Ramos (cell line): ENCODE results near the gene WDR18.
"Not testable (repeated sequence)": the region's sequence is repeated elsewhere in the genome, so short reads cannot be mapped to it uniquely, and the experiment has no call there.

Experiments
- in situ Hi-C: fragments of 300-500 bp; cut with MboI; formaldehyde crosslinking; loops from one replicate; pipeline ENCODE4 v1.14.3; 2022; ENCODE audit warnings: low sequenced_read_pairs; ENCODE audit not compliant: unreplicated experiment

The WDR18 gene

DNA sequence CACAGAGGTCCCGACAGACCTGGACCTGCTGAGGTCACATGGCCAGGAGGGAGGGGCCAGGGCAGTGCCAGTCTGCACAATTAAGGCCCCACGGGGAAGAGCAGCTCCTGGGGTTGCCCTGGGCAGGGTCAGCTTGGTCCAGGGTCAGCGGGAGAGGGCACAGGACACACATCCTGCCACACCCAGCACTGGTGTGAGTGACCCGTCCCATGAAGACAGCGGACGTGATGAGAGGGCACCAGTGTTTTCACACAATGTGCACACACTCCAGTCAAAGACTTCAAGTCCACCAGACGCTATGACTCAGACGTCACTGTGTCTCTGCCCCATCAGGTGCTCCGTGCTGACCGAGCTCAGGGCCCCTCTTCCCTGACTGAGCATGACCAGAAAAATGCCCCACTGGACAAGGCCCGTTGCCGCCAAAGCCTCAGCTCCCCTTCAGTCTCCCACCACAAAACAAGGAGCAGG is 32.5 kb downstream of the WDR18 start:
- in situ Hi-C loops = no loop called here

DNA sequence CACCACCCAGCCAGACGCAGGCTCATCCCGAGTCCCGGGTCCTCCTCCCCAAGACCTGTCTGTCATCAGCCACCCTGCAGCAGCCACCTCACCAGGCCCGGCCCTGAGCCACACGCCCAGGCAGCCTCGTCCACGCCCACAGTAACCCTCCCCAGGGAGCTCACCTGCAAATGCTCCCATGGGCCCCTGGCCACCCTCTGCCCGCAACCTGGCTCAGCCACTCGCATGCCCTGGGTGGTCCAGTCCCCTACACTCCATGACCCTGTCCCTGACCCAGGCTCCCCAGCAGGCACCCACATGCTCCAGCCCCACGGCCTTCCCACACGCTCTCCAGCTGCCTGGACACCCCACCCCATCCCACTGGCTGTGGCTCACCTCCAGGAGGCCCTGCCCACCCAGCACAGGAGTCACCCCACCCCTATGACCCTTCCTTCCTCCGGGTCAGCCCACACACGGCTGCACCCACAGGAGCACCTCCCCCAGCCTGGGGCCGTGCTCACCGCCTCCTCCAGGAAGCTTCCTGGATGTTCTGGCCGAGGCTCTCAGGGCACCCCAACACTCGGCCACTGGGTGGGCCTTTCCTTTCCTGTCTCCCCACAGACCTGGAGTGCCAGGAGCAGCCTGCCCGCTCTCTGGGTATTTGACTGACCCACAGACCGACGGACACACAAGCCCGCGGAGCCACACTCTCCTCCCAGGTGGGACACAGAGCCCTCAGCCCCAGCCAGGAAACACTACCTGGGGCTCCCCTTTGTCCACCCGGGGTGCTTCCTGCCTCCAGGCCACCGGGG is 33.2 kb downstream of the WDR18 start:
- in situ Hi-C loops = no loop called here

DNA sequence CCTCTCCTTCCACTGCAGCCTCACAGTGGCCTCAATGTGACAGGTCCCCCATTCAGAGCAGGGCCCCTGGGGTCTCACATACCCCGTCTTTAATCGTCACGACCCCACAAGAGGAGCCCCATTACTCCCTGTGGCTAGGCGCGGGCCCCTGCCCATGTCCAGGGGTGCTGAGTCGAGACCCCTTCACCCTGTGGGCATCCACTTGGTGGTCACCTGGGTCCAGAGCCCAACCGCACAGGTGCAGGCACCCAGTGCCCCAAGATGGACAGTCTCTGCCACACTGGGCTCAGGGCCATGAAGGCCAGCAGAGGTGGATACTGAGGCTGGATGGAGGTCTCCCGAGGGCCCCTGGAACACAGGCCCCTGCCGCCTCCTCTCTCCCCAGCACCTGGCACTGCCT is 33.8 kb downstream of the WDR18 start:
- in situ Hi-C loops = no loop called here

DNA sequence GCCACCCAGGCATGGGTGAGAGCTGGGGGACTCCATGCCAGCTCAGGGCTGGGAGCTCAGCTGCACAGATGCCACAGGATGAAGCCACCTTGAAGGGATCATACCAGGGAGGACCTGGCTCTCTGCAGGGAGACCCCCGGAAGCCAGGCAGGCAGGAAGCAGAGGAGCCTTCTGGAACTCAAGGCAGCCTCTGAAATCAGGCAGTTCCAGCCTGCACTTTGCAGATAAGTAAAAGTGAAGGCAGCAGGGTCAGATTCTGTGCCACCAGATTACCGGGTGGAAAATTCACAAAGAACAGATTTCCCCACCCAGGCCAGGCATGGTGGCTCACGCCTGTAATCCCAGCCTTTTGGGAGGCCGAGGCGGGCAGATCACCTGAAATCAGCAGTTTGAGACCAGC is 34.2 kb downstream of the WDR18 start:
- in situ Hi-C loops = no loop called here

DNA sequence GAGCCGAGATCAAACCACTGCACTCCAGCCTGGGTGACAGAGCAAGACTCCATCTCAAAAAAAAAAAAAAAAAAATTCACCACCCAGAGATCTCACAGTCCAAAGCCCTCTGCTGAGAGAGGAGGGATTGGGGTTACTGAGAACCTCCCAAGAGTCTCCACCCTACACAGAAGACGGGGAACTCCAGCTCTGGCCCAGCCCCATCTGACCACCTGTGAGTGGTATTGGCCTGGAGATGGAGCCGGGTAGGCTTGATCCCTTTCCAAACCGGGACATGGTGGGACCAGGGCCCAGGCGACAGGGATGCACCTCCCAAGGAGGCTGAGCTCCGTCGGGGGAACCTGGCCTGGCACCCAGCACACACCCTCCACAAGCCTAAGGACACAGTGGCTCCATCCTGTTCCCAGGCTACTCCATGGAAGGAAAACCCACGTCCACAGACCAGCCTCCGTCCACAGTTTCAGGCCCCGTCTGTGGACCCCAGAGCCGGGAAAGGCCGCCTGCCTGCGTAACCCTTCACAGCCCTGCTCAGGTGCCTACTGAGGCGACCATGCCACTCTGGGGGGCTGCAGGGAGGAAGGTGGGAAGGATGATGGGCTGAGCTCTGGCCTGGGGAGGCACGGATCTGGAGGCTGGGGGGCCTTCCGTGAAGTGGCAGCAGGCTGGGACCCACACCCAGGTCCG is 34.9 kb downstream of the WDR18 start:
- in situ Hi-C loops = no loop called here

DNA sequence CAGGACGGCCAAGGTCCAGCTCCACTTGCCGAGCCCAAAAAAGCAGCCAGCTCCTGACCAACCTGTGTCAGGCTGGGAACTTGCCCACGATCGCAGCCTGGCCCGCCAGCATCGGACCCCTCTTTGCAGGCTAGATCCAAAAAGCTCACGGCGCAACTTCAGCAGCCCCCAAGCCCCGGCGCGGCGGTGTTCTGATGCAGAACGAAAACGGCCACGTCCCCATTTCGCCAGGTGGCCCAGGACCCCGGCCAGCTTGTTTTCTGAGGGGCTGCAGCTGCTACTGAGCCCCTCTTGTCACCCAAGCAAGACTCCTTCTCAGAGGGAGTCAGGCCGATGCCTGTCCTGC is 35.4 kb downstream of the WDR18 start:
- in situ Hi-C loops = no loop called here

DNA sequence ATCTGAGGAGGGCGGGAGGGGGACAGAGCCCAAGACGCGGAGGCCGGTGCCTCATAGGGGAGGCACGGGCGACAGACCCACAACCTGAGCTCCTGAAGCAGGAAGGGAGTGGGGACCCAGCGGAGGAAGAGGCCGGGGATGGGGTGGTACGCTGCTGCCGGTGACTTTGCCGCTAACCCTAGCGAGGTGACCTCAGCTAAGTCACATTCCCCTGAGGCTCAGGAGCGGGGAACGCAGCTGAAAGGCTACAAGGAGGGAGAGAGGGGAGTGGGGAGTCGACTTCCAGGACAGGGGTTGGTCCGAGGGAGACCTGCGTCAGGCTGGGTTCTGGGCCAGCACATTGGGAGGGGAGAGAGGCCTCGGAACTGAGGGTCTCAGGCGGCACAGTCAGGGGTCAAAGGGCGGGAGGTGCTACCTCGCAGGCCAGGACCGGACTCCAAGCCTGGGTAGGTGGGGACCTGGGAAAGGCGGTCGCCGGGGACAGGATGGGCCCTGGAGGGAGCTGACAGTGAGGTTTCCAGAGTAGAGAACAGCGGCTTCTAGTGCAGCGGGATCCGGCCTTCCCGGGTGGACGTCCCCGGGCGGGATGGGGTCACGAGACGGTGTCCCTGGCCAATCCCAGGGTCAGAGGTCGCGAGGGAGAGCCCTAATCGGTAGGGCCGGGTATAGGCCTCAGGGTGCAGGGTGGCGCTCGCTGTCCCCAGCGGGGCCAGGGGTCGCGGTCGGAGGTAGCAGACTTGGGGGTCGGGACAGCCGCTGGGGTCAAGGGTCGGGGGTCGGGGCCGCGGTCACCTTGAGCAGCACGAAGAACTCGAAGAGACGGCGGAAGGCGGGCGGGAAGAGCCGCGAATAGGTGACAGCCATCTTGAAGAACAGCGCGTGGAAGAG is 36.1 kb downstream of the WDR18 start:
- in situ Hi-C loops = no loop called here

DNA sequence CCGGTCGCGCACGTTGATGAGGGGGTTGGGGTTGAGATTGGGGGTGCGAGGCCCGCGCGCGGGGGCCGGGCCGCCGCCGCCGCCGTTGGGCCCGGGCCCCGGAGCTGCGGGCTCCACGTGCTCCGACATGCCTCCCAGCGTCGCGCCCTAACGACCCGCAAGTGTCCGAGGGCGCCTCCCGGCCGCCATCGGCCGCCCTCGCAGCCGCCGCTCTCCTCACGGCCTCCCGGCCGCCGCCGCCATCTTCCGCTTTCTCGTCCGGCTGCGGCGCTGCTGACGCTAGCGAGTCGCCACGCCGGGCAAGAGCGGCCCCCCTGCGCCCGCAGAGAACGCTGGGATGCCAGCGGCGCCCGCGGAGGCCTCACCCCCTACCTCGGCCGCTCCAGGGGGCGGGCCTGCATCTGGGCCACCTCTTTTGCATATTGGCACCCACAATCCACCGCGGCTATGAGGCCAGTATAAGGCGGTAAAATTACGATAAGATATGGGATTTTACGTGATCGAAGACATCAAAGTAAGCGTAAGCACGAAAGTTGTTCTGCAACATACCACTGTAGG is 36.8 kb downstream of the WDR18 start, which contains the start of gene TMEM259:
Gene TMEM259 (minus strand): TSS at position 256 of the 558 bp plus-strand sequence. CDS start 127 bp downstream, at position 129.
- in situ Hi-C loops = no loop called here

DNA sequence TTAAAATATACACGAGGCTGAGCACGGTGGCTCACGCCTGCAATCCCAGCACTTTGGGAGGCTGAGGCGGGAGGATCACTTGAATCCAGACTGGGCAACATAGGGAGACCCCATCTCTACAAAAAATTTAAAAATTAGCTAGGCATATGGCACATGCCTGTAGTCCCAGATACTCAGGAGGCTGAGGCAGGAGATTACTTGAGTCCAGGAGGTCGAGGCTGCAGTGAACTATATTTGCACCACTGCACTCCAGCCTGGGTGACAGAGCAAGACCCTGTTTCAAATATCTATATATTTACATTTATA is 39.7 kb downstream of the WDR18 start:
- in situ Hi-C loops = not testable (repeated sequence)

DNA sequence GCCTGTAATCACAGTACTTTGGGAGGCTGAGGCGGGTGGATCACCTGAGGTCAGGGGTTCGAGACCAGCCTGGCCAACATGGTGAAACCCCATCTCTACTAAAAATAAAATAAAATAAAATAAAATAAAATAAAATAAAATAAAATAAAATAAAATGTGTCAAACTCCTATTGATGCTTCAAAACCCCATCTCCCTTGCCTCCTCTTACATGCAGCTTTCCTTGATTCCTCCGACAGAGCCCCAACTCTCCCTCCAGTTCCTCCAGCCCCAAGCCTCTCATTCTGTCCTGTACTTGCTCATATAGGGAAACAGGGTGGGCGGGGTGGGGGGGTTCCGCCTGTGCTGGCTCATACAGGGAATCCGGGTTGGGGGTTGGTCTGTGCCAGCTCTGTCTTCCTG is 40.9 kb downstream of the WDR18 start:
- in situ Hi-C loops = not testable (repeated sequence)

DNA sequence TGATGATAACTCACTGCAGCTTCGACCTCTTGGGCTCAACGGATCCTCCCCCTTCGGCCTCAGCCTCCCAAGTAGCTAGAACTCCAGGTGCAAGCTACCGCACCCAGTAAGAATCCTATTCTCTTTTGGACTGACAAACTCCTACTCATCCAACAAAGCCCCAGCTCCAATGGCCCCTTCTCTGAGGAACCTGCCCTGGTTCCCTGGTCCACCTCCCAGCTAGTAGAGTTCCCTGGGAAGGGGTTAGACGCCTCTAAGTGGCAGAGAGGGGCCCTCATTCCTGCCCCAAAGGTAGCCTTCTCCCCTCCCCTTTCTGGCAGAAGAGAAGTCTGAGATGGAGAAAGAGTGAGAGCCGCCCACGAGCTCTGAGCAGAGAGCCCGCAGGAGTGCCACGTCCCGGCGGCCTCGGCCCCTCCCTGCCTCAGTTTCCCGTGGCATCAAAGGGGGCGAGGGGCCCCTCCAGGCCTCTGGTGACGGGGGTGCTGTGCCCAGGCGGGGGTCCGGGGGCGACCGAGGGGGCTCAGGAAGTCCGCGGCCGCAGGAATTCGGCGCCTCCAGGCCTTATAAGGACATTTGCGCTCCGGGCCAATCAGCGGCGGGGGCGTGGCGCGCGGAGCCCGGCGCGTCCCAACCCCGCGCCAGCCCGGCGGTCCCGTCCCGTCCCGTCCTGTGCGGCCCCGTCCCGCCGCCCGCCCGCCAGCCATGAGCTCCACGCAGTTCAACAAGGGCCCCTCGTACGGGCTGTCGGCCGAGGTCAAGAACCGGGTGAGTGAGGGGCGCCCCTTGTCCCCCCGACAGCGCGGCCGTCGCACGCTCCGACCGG is 42.0 kb downstream of the WDR18 start, which contains the start of gene CNN2:
Gene CNN2 (plus strand): TSS at position 649 of the 823 bp plus-strand sequence. CDS start 54 bp downstream, at position 703.
- in situ Hi-C loops = no loop called here

DNA sequence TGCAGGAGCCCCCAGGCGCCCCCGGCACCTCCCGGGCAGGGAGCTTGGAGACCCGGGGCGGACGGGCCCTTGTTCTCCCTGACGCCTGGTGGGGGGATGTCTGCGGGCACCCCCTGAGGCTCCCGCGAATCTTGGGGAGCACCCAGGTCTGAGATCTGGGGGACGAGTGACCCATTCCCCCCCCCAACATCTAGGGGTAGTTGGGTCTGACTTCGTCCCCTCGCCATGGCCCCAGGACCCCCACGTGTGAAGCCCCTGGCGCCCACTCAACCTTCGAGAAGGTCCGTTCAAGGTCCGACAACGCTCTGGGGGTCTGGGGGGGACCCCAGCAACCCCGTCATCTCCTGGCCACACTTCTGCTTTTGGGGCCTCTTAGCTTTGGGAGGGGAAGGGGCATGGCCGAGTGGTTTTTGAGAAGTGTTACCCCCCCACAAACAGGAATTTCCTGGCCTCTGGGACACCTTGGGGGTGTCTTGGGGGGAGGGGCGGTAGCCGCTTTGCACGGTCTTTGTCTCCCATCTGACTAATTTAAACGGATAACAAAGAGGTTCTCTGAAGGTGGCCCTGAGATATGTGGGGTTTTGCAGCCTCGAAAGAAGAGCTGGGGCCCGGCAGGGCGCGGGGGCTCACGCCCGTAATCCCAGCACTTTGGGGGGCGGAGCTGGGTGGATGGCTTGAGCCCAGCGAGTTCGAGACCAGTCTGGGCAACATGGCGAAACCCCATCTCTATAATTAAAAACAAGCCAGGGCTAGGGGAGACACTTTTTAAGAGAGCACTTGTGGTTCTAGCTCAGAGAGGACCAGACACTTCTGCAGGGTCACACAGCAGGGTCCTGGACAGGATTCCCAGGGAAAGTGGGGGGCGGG is 42.9 kb downstream of the WDR18 start:
- in situ Hi-C loops = no loop called here

DNA sequence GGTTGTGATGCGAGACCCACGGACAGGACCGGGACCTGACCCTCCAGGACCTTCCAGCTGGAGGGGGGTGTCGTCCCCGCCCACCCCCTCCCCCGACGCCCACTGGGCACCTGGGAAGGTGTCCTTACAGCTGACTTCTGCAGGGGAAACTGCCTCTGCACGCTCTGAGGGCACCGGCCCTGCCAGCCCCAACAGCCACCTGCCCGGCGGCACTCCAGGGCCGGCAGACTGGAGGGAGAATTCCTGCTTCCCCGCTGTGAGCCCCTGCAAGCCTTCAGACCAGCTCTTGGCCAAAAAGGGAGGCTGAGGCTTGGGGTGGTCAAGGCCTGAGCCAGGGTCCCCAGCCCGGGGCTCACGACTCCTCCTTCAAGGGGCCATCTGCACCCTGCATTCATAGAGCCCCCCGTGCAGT is 43.5 kb downstream of the WDR18 start:
- in situ Hi-C loops = no loop called here

DNA sequence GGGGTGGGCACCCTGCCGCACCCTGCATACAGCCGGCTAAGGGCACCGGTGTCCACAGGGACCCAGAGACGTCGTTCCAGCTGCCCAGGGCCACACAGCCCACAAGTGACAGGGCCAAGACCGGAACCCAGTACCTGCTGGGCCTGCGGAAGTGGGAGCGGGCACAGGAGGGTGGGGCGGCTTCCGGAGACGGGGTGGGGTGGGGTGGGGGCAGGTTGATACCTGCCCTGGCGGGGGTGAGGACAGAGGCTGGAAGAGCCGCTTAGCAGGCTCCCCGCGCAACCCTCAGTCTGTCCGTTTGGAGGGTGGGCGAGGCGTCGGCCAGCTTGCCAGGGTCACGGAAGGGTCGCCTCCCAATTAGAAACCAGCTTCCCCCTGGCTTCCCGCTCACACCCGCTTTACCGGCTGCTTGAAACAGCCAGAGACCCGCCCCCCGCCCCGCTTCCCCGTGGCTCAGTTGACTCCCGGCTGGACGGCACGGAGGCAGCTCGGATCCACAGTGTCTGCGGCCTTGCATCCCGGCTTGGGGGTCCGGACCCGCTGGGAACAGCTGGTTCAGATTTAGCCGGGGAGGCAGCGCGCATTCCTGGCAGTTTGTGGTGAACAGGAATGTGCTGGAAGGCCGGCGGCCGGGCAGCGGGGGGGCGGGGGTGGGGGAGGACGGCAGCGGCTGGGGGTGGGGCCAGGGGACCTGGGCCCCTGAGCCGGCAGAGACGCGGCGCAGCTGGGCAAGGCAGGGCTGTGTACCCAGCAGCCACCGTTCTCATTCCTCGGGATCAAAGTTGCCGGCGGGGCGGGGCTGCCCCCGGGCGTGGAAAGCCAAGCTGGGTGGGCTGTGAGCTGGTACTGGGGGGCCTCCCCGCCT is 44.1 kb downstream of the WDR18 start:
- in situ Hi-C loops = no loop called here

DNA sequence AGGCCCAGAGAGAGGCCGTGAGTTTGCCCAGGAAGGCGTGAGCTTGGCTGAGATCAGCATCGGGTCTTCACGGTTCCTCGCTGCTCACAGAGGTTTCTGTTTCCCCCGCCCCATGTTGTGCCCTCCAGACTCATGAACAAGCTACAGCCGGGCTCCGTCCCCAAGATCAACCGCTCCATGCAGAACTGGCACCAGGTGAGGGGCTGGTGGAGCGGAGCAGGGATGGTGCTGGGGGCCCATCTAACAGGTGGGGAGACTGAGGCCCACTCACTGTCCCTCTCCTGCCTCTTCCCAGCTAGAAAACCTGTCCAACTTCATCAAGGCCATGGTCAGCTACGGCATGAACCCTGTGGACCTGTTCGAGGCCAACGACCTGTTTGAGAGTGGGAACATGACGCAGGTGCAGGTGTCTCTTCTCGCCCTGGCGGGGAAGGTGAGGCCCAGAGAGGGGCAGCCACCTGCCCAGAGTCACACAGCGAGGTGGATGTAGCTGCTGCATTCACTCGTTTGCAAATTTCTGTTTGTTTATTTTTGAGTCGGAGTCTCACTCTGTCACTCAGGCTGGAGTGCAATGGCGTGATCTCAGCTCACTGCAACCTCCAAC is 48.2 kb downstream of the WDR18 start:
- in situ Hi-C loops = no loop called here

DNA sequence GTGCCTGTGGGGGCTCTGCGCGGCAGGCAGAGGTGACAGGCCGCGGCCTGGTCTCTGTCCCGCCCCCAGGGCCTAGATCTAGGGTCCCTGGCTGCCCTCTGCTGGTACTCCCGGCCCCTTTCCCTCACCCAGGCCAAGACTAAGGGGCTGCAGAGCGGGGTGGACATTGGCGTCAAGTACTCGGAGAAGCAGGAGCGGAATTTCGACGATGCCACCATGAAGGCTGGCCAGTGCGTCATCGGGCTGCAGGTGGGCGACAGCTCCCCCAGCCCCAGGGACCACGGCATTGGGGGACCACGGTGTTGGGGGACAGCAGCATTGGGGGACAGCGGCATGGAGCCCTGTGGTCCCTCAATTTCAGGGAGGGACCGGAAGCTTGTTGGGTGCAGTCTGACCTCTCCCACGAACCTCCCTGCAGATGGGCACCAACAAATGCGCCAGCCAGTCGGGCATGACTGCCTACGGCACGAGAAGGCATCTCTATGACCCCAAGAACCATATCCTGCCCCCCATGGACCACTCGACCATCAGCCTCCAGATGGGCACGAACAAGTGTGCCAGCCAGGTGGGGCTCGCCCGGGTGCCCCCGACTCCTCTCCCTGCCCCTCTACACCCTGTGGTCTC is 52.0 kb downstream of the WDR18 start:
- in situ Hi-C loops = no loop called here

DNA sequence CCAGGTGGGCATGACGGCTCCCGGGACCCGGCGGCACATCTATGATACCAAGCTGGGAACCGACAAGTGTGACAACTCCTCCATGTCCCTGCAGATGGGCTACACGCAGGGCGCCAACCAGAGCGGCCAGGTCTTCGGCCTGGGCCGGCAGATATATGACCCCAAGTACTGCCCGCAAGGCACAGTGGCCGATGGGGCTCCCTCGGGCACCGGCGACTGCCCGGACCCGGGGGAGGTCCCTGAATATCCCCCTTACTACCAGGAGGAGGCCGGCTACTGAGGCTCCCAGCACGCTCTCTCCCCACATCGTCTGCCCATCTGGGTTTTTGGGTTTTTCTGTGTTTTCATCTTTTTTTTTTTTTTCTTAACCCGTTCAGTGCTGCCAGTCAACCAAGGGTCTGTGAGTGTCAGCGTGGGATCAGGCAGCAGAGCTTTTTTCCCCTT is 53.5 kb downstream of the WDR18 start:
- in situ Hi-C loops = no loop called here
